Kidney capillary endothelial cell (primary cell): ENCODE measurements around the gene WDCP.

Experiments
- DNase-seq: peaks from one replicate; pipeline ENCODE4 v3.0.0-alpha.2; 2018; ENCODE audit warnings: low spot score

WDCP gene

DNA sequence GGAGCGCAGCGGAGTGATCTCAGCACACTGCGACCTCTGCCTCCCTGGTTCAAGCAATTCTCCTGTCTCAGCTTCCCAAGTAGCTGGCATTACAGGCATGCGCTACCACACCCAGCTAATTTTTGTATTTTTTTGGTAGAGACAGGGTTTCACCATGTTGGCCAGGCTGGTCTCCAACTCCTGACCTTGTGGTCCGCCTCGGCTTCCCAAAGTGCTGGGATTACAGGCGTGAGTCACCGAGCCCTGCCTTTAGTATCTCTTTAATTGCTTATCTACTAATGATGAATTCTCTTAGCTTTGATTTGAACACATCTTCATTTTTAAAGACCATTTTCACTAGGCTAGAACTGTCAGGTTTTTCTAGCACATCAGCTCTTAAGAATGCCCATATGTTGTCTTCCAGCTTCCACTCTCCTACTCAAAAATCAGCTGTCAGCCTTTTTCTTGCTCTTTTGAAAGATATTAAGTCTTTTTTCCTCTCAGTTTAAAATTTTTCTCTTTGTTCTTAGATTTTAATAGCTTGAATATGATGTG, 53.4 kb downstream of the WDCP start:
- no peak for DNase-seq

DNA sequence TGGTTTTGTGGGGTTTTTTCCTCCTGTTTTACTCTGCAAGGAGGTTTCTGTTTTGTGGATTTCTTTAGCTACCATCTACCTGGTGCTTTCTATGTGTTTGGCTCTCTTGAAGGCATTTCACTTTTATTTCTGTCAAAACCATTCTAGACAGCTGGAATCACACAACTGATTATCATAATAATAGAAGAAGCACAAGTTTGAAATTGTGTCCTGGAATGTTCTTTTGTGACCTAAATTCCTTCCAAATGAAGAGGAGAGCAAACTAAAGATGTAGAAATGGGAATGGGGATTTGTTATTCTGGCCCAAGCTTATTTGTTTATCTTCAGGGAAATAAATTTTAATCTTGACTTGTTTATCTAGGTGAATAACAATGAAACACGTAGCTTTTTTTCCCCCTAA, 54.3 kb downstream of the WDCP start:
- no peak for DNase-seq

DNA sequence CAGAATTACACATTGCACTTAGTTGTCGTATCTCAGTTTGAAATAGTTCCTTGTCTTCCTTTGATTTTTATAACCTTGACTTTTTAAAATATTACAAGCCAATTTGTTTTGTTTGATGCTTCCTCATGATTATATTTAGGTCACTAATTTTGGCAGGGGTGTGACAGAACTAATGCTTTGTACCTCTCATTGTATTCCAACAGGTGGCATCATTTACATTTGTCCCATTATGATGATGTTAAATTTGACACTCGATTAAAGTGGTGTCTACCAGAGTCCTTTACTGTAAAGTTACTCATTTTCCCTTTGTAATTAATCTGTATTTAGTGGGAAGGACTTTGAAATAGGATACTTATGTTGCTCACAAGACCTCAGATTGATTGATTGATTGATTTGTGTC, 58.8 kb downstream of the WDCP start:
- no peak for DNase-seq
